OCI-LY3 (cell line): Measurements from ENCODE around the gene SH3BP2.

ENCODE experiments used
- CTCF ChIP-seq: fragments of 200-600, 300-600 bp; sonication (generic); IDR thresholded peaks from 2 replicates; pipeline ENCODE4 v1.5.1; 2014; ENCODE audit warnings: antibody characterized with exemption, low read length, low read depth
- EZH2phosphoT487 ChIP-seq: fragments of 200-600 bp; shearing (Covaris generic); IDR thresholded peaks from 2 replicates; pipeline ENCODE4 v1.6.1; 2018; ENCODE audit warnings: antibody characterized with exemption, mixed run types, low read depth

GRCh38 chr4:2793586-2794485 is 951 bp downstream of the SH3BP2 start:
- TF ChIP-seq CTCF = no peak
- TF ChIP-seq EZH2phosphoT487 = no peak
